Right lobe of liver (tissue), 4 donors: ENCODE data around the gene TCOF1.

ENCODE experiments used
- CTCF ChIP-seq, 4 donors: fragments of 200-600 bp in 3 of 4; fragments of 450-650 bp in 1 of 4; IDR thresholded peaks; one replicate each; pipeline versions ENCODE4 v1.5.1 to v1.8.0; 2016 to 2022; ENCODE audit warnings: antibody characterized with exemption in 4 of 4, mild to moderate bottlenecking in 2 of 4
- POLR2A ChIP-seq: fragments of 450-650 bp; IDR thresholded peaks from one replicate; pipeline ENCODE4 v1.6.1; 2017; ENCODE audit warnings: antibody characterized with exemption, mild to moderate bottlenecking
- donor health status: DM: no; HTN: no; CAD: no.
- donor health status: DM: no; HTN: no; CAD: no.
- donor health status: DM: no; HTN: yes; CAD: no.

GRCh38 chr5:150313921-150314716 lies 43.4 kb upstream of the TCOF1 start:
- TF ChIP-seq CTCF (IDR thresholded peaks at IDR 0.05) (no peak), POLR2A (no peak)
